Tibial nerve (tissue), 4 donors: ENCODE measurements around the gene COPA.

ENCODE experiments used
- CTCF ChIP-seq, 5 experiments: fragments of 200-600 bp in 3 of 5; fragments of 450-650 bp in 2 of 5; sonication (generic) in 3 of 5; IDR thresholded peaks; one replicate each; pipeline ENCODE4 v1.5.1; 2016 to 2019; ENCODE audit warnings: antibody characterized with exemption in 5 of 5, mild to moderate bottlenecking in 3 of 5, moderate library complexity in 2 of 5
- EP300 ChIP-seq, 2 donors: sonication (generic); formaldehyde crosslinking; IDR thresholded peaks; one replicate each; pipeline ENCODE4 v1.6.1; 2017; ENCODE audit warnings: antibody characterized with exemption in 2 of 2, mild to moderate bottlenecking in 1 of 2
- POLR2A ChIP-seq, 2 donors: fragments of 450-650 bp; IDR thresholded peaks; one replicate each; pipeline ENCODE4 v1.6.1; 2017; ENCODE audit warnings: antibody characterized with exemption in 2 of 2, mild to moderate bottlenecking in 2 of 2, moderate library complexity in 2 of 2

GRCh38 chr1:160367934-160368923, 25.2 kb upstream of the COPA start:
- TF ChIP-seq POLR2A (IDR thresholded peaks at IDR 0.05) (no peak), CTCF (IDR thresholded peaks at IDR 0.05) (no peak), EP300 (IDR thresholded peaks at IDR 0.05) (no peak)
